Liver (tissue), 3 donors: ENCODE results near the gene TIGD1.

Experiments used
- EGR1 ChIP-seq, 2 donors: IDR thresholded peaks; 2 replicates each; pipeline ENCODE4 v1.6.1; 2016 to 2018; ENCODE audit warnings: antibody characterized with exemption in 2 of 2, low read depth in 2 of 2
- HNF4G ChIP-seq: IDR thresholded peaks from 2 replicates; pipeline ENCODE4 v1.6.1; 2016; ENCODE audit warnings: antibody characterized with exemption
- JUND ChIP-seq, 2 donors: IDR thresholded peaks; 2 replicates each; pipeline ENCODE4 v1.6.1; 2016; ENCODE audit warnings: antibody characterized with exemption in 2 of 2
- RAD21 ChIP-seq, 2 donors: IDR thresholded peaks; 2 replicates each; pipeline ENCODE4 v1.6.1; 2016; ENCODE audit warnings: antibody characterized with exemption in 2 of 2, mild to moderate bottlenecking in 2 of 2
- SP1 ChIP-seq: IDR thresholded peaks from 2 replicates; pipeline ENCODE4 v1.6.1; 2018; ENCODE audit warnings: antibody characterized with exemption, mild to moderate bottlenecking
- TAF1 ChIP-seq: conservative IDR thresholded peaks from 2 replicates; pipeline ENCODE4 v1.6.1; 2016; ENCODE audit warnings: antibody characterized with exemption, mild to moderate bottlenecking
- YY1 ChIP-seq: IDR thresholded peaks from 2 replicates; pipeline ENCODE4 v1.6.1; 2016; ENCODE audit warnings: antibody characterized with exemption, mild to moderate bottlenecking
- TF ChIP-seq, protein P1 (sequence below): fragments of 150-350 bp; IDR thresholded peaks from 2 replicates; pipeline ENCODE4 v1.5.1; 2017; ENCODE audit warnings: improper control_type of control experiment, low read depth, low read length; ENCODE audit not compliant: missing input control
- TF ChIP-seq, protein P2 (sequence below): IDR thresholded peaks from 2 replicates; pipeline ENCODE4 v1.6.1; 2016; ENCODE audit warnings: antibody characterized with exemption
- TF ChIP-seq, protein P3 (sequence below): IDR thresholded peaks from 2 replicates; pipeline ENCODE4 v1.6.1; 2016; ENCODE audit warnings: antibody characterized with exemption, mild to moderate bottlenecking
- TF ChIP-seq, protein P4 (sequence below): IDR thresholded peaks from 2 replicates; pipeline ENCODE4 v1.6.1; 2016; ENCODE audit warnings: antibody characterized with exemption
- donor health status: healthy.
- donor health status: healthy.

DNA sequence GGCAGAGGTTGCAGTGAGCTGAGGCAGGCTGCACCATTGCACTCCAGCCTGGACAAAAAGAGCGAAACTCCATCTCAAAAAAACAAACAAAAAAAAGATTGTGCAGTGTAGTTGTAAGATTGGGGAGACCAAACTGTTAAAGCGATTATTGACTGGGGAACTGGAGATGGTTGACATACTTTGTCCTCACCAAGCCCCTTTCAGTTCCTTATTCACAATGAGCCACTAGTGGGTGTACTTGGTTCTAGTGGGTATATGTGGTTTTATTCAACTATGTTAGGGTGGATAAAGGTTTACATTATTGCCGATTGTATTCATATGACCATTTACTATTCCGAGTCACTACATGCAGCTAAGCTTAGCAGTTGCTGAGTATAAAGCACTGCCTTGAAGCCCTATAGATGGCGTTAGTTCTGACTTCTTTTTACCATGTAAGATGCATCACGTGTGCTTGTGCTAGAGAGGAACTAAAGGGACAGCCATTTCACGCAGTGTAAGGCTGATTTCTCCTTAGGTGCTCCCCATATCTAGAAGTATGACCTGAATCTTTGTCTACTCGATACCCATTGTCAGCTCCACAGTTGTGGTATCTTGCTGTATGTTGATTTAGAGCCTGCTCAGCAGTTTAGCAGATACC, 12.3 kb upstream of the TIGD1 start:
- TF ChIP-seq, protein P1, sequence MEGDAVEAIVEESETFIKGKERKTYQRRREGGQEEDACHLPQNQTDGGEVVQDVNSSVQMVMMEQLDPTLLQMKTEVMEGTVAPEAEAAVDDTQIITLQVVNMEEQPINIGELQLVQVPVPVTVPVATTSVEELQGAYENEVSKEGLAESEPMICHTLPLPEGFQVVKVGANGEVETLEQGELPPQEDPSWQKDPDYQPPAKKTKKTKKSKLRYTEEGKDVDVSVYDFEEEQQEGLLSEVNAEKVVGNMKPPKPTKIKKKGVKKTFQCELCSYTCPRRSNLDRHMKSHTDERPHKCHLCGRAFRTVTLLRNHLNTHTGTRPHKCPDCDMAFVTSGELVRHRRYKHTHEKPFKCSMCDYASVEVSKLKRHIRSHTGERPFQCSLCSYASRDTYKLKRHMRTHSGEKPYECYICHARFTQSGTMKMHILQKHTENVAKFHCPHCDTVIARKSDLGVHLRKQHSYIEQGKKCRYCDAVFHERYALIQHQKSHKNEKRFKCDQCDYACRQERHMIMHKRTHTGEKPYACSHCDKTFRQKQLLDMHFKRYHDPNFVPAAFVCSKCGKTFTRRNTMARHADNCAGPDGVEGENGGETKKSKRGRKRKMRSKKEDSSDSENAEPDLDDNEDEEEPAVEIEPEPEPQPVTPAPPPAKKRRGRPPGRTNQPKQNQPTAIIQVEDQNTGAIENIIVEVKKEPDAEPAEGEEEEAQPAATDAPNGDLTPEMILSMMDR = no peak
- TF ChIP-seq YY1 = no peak
- TF ChIP-seq JUND (IDR thresholded peaks at IDR 0.05) = no peak
- TF ChIP-seq SP1 = no peak
- TF ChIP-seq, protein P2, sequence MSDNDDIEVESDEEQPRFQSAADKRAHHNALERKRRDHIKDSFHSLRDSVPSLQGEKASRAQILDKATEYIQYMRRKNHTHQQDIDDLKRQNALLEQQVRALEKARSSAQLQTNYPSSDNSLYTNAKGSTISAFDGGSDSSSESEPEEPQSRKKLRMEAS = no peak
- TF ChIP-seq TAF1 = no peak
- TF ChIP-seq HNF4G = no peak
- TF ChIP-seq EGR1 (IDR thresholded peaks at IDR 0.05; ENCODE audit: low read depth in 2 of 2) = no peak
- TF ChIP-seq RAD21 (IDR thresholded peaks at IDR 0.05) = no peak
- TF ChIP-seq, protein P3, sequence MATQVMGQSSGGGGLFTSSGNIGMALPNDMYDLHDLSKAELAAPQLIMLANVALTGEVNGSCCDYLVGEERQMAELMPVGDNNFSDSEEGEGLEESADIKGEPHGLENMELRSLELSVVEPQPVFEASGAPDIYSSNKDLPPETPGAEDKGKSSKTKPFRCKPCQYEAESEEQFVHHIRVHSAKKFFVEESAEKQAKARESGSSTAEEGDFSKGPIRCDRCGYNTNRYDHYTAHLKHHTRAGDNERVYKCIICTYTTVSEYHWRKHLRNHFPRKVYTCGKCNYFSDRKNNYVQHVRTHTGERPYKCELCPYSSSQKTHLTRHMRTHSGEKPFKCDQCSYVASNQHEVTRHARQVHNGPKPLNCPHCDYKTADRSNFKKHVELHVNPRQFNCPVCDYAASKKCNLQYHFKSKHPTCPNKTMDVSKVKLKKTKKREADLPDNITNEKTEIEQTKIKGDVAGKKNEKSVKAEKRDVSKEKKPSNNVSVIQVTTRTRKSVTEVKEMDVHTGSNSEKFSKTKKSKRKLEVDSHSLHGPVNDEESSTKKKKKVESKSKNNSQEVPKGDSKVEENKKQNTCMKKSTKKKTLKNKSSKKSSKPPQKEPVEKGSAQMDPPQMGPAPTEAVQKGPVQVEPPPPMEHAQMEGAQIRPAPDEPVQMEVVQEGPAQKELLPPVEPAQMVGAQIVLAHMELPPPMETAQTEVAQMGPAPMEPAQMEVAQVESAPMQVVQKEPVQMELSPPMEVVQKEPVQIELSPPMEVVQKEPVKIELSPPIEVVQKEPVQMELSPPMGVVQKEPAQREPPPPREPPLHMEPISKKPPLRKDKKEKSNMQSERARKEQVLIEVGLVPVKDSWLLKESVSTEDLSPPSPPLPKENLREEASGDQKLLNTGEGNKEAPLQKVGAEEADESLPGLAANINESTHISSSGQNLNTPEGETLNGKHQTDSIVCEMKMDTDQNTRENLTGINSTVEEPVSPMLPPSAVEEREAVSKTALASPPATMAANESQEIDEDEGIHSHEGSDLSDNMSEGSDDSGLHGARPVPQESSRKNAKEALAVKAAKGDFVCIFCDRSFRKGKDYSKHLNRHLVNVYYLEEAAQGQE = no peak
- TF ChIP-seq, protein P4, sequence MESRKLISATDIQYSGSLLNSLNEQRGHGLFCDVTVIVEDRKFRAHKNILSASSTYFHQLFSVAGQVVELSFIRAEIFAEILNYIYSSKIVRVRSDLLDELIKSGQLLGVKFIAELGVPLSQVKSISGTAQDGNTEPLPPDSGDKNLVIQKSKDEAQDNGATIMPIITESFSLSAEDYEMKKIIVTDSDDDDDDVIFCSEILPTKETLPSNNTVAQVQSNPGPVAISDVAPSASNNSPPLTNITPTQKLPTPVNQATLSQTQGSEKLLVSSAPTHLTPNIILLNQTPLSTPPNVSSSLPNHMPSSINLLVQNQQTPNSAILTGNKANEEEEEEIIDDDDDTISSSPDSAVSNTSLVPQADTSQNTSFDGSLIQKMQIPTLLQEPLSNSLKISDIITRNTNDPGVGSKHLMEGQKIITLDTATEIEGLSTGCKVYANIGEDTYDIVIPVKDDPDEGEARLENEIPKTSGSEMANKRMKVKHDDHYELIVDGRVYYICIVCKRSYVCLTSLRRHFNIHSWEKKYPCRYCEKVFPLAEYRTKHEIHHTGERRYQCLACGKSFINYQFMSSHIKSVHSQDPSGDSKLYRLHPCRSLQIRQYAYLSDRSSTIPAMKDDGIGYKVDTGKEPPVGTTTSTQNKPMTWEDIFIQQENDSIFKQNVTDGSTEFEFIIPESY = no peak
